HepG2 (cell line): ENCODE measurements around the gene SYNDIG1.

Experiments
- CBX1 ChIP-seq: IDR thresholded peaks from one replicate; pipeline ENCODE4 v1.6.1; 2016; ENCODE audit warnings: antibody characterized with exemption, low read depth
- CHCHD3 ChIP-seq: sonication (generic); formaldehyde crosslinking; IDR thresholded peaks from 2 replicates; pipeline ENCODE4 v1.8.0; 2022; ENCODE audit warnings: mild to moderate bottlenecking, missing genetic modification reagents, moderate library complexity
- CTCF ChIP-seq: sonication (generic); formaldehyde crosslinking; IDR thresholded peaks from 2 replicates; pipeline ENCODE4 v1.5.0; 2020; ENCODE audit warnings: mild to moderate bottlenecking, missing genetic modification reagents, moderate library complexity
- ELF1 ChIP-seq: sonication (generic); formaldehyde crosslinking; IDR thresholded peaks from 2 replicates; pipeline ENCODE4 v1.4.0; 2020; ENCODE audit warnings: missing genetic modification reagents
- PAX8 ChIP-seq: sonication (generic); formaldehyde crosslinking; IDR thresholded peaks from 2 replicates; pipeline ENCODE4 v1.8.0; 2022; ENCODE audit warnings: mild to moderate bottlenecking, missing genetic modification reagents, borderline replicate concordance
- RAD21 ChIP-seq: fragments of 450-650 bp; formaldehyde crosslinking; IDR thresholded peaks from 2 replicates; pipeline ENCODE4 v1.5.0; 2020; ENCODE audit warnings: mild to moderate bottlenecking
- RFX5 ChIP-seq: IDR thresholded peaks from 2 replicates; pipeline ENCODE4 v1.6.1; 2011; ENCODE audit warnings: low read depth, low read length, improper control_type of control experiment
- TCF7L2 ChIP-seq: IDR thresholded peaks from 2 replicates; pipeline ENCODE4 v1.6.1; 2011; ENCODE audit warnings: mild to moderate bottlenecking, low read depth, low read length, moderate library complexity
- ZNF652 ChIP-seq: IDR thresholded peaks from 2 replicates; pipeline ENCODE4 v1.6.1; 2016; ENCODE audit warnings: low read depth, borderline replicate concordance

DNA sequence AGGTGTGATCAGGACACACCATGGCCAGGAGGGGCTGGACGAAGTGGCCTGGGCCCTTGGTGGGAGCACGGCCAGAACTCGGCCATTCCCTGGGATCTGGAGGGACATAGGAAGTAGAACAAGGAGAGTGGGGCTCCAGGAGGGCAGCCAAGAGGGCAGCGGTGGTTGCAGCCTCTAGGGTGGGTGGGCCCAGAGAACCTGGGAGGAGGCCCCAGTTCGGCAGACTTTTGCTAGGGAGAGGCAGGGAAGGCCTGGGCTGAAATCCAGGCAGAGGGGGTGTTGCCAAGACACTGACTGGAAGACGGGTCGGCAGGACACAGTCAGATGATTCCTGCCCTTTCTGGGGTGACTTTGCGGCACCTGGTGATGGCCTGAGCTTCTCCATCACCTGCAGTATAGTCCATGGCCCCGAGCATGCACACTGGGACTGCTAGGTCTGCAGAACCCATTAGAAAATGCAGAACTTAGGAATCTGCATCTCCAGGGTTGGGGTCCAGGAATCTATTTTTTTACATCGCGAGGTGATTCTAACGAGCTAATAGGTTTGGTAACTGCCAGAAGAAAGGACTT lies 224.8 kb downstream of the SYNDIG1 start:
- no peak for TF ChIP-seq CTCF (CRISPR knock-in tag)
- TF ChIP-seq CHCHD3, result no peak
- TF ChIP-seq PAX8 (CRISPR knock-in tag), result no peak
- TF ChIP-seq TCF7L2, result no peak
- no peak for TF ChIP-seq RFX5
- no peak for TF ChIP-seq RAD21
- TF ChIP-seq CBX1, result no peak
- no peak for TF ChIP-seq ELF1
- TF ChIP-seq ZNF652 (CRISPR knock-in tag), result no peak
